WI38 (cell line): Measurements from ENCODE around the gene B9D2.
"Not testable (repeated sequence)": the region's sequence is repeated elsewhere in the genome, so short reads cannot be mapped to it uniquely, and the experiment has no call there.

Experiments used
- H3K4me3 ChIP-seq: 2 replicates; pipeline ENCODE4 v1.5.1; 2011; ENCODE audit warnings: low read depth, mild to moderate bottlenecking, control low read depth, low read length
- TF ChIP-seq, protein P1 (sequence below): IDR thresholded peaks from 2 replicates; pipeline ENCODE4 v1.5.1; 2012; ENCODE audit warnings: low read depth, mild to moderate bottlenecking, control low read depth, low read length

B9D2 gene

GRCh38 chr19:41353466-41354342 lies 10.2 kb downstream of the B9D2 start, which contains the start of gene TGFB1:
Gene TGFB1 (minus strand): TSS chr19:41353922. CDS start chr19:41353044, 878 bp downstream.
- peak within 1 kb of the TSS; percentile 92 for H3K4me3 ChIP-seq

DNA sequence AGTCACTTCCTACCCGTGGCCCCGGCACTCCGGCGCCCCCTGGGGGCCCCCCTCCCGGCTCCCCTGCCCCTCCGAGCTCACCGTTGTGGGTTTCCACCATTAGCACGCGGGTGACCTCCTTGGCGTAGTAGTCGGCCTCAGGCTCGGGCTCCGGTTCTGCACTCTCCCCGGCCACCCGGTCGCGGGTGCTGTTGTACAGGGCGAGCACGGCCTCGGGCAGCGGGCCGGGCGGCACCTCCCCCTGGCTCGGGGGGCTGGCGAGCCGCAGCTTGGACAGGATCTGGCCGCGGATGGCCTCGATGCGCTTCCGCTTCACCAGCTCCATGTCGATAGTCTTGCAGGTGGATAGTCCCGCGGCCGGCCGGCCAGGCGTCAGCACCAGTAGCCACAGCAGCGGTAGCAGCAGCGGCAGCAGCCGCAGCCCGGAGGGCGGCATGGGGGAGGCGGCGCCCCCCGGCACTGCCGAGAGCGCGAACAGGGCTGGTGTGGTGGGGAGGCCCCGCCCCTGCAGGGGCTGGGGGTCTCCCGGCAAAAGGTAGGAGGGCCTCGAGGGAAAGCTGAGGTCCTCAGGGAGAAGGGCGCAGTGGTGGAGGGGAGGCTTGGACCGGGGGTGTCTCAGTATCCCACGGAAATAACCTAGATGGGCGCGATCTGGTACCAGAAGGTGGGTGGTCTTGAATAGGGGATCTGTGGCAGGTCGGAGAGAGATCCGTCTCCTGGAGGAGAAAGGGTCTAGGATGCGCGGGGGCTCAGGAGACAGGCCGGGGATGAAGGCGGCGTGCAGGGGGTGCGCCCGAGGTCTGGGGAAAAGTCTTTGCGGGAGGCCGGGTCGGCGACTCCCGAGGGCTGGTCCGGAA lies 11.1 kb downstream of the B9D2 start:
- H3K4me3 ChIP-seq, result peak overlapping the region; percentile 92
- TF ChIP-seq, protein P1, sequence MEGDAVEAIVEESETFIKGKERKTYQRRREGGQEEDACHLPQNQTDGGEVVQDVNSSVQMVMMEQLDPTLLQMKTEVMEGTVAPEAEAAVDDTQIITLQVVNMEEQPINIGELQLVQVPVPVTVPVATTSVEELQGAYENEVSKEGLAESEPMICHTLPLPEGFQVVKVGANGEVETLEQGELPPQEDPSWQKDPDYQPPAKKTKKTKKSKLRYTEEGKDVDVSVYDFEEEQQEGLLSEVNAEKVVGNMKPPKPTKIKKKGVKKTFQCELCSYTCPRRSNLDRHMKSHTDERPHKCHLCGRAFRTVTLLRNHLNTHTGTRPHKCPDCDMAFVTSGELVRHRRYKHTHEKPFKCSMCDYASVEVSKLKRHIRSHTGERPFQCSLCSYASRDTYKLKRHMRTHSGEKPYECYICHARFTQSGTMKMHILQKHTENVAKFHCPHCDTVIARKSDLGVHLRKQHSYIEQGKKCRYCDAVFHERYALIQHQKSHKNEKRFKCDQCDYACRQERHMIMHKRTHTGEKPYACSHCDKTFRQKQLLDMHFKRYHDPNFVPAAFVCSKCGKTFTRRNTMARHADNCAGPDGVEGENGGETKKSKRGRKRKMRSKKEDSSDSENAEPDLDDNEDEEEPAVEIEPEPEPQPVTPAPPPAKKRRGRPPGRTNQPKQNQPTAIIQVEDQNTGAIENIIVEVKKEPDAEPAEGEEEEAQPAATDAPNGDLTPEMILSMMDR, result peak; percentile 35; the same call in 1 of the 2 replicates

More at GRCh38 chr19:41353466-41354342, 10.2 kb downstream of the B9D2 start, which contains the start of gene TGFB1:
- TF ChIP-seq, protein P1, result peak; percentile 79

DNA sequence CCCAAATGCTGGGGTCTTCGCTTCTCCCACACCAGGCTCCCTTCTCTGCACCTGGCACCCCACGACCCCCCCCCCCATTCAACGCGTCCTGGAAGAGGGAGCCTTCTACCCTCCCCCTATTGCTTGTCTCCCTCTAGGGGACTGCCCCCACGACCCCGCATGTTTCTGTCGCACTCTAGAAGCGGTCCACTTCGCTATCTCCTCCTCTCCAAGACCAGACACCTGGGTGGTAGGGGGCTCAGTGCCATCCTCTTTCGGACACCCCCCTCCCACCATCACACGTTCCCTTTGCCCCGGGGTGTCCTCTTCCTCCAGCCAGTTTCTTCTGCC lies 11.7 kb downstream of the B9D2 start:
- peak overlapping the region; percentile 92 for H3K4me3 ChIP-seq
- TF ChIP-seq, protein P1, result no peak

DNA sequence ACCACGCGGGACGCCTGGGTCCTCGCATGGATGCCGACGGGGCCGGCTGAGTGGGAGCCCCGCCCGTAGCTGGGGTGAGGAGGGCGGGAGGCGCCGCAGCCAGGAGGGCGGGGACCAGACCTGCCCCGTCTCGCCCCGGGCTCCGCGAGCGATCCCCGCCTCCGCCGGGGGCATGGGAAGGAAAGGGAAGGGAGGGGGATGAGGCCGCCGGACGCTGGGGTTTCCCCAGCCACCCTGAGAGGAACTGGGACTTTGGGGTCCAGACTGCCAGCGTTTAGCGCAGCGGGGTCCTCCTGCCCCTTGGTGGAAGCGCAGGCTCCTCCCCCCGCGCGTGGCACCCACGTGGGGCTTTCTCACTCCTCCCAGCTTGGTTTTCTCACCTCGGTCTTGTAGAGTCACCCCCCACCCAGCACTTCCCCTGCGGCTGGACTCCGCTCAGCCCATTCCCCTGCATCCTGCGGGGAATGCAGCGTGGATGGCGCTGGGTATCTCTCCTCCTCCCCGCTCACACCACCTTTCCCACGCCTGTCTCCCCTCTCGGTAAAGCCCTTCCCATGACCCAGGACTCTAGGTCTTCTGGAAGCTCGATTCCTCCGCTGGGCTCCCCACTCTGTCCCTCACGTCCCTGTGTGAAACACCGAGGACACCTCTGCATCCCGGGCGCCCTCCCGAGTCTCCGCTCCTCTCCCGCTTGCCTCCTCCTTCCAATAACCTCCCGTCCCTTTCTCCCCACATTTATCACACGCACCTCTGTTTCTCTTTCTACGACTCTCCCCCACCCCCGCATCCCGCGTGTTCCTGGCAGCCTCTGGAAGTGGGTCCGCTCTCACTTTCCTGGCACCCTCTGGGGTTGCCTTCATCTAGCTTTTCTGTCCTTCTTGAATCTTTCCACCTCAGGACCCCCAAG lies 12.4 kb downstream of the B9D2 start:
- peak overlapping the region; percentile 92 for H3K4me3 ChIP-seq
- TF ChIP-seq, protein P1, result no peak

GRCh38 chr19:41350735-41351338 lies 13.1 kb downstream of the B9D2 start:
- peak overlapping the region; percentile 92 for H3K4me3 ChIP-seq
- TF ChIP-seq, protein P1, result no peak

- not testable (repeated sequence) for H3K4me3 ChIP-seq
These were observed 17.0 kb downstream of the B9D2 start for GRCh38 chr19:41346916-41347315.
